GM12878 (cell line): ENCODE data around the gene MAPKAPK2. TPM values are rescaled to one million over a fixed set of nuclear protein-coding genes. Genes with fewer than 3 reads are reported as not detected.

ENCODE experiments used
- ATAC-seq: fragments of 200-7000 bp; cut with Tn5 transposase; 3 replicates; pipeline ENCODE4 v1.9.1; 2020; ENCODE audit warnings: mild to moderate bottlenecking, moderate library complexity
- BruUV-seq: library from RNA; stranded (reverse); fragments of 400-500 nt; replicated peaks from 2 replicates; lab custom pipeline; 2021; lab: Mats Ljungman, UMichigan
- CTCF ChIA-PET: fragments of 300-600 bp; sonication (Branson Sonifier 250); formaldehyde crosslinking; extraction: SDS; loops from one replicate; lab custom pipeline; 2021; ENCODE audit warnings: inconsistent platforms; lab: Yijun Ruan, JAX
- POLR2A ChIA-PET: fragments of 350-600 bp; formaldehyde crosslinking; extraction: SDS; loops from one replicate; lab custom pipeline; 2021; ENCODE audit warnings: inconsistent platforms; lab: Charles Lee
- RAD21 ChIA-PET: fragments of 300-600 bp; sonication (Branson Sonifier 250); formaldehyde crosslinking; loops from one replicate; lab custom pipeline; 2023; ENCODE audit warnings: antibody characterized with exemption; ENCODE audit not compliant: unreplicated experiment; lab: Charles Lee
- SMC1A ChIA-PET: fragments of 300-600 bp; sonication (Branson Sonifier 250); formaldehyde crosslinking; loops from one replicate; lab custom pipeline; 2023; ENCODE audit not compliant: unreplicated experiment, uncharacterized antibody; lab: Charles Lee
- DNase-seq: peaks from one replicate; pipeline ENCODE4 v3.0.0-alpha.2; 2011; ENCODE audit warnings: low read depth, low spot score
- FAIRE-seq: peaks from 3 replicates; lab custom pipeline; 2011; peaks lifted over from hg19 to GRCh38; lab: Jason Lieb, UNC
- H2AFZ ChIP-seq: 2 replicates; pipeline ENCODE4 v1.6.0; 2011; ENCODE audit warnings: low read depth, low read length, control low read depth; ENCODE audit not compliant: control insufficient read depth
- H3K27ac ChIP-seq: 2 replicates; pipeline ENCODE4 v1.5.1; 2011; ENCODE audit warnings: control low read depth; ENCODE audit not compliant: control insufficient read depth, insufficient read depth
- H3K27me3 ChIP-seq, 2 experiments: replicated peaks in 1 of 2; 2 replicates each; pipeline versions ENCODE4 v1.6.0 to v1.6.1; 2011; ENCODE audit warnings: low read length in 1 of 2; ENCODE audit not compliant: control insufficient read depth in 2 of 2, insufficient read depth in 2 of 2
- H3K36me3 ChIP-seq, 2 experiments: 2 replicates each; pipeline ENCODE4 v1.5.1; 2011; ENCODE audit warnings: low read length in 1 of 2; ENCODE audit not compliant: control insufficient read depth in 2 of 2, insufficient read depth in 2 of 2
- H3K4me1 ChIP-seq: 2 replicates; pipeline ENCODE4 v1.6.1; 2011; ENCODE audit warnings: mild to moderate bottlenecking, low read length, moderate library complexity, mixed read lengths; ENCODE audit not compliant: control insufficient read depth, insufficient read depth
- H3K4me2 ChIP-seq: 2 replicates; pipeline ENCODE4 v1.6.0; 2011; ENCODE audit warnings: control low read depth; ENCODE audit not compliant: control insufficient read depth, insufficient read depth
- H3K4me3 ChIP-seq: fragments of 200-600 bp; sonication (generic); 2 replicates; pipeline ENCODE4 v1.5.1; 2016
- H3K79me2 ChIP-seq: 2 replicates; pipeline ENCODE4 v1.6.0; 2011; ENCODE audit warnings: low read length; ENCODE audit not compliant: control insufficient read depth, insufficient read depth
- H3K9ac ChIP-seq: 2 replicates; pipeline ENCODE4 v1.8.0; 2011; ENCODE audit warnings: low read length, control low read depth, mixed read lengths; ENCODE audit not compliant: control insufficient read depth, insufficient read depth
- H3K9me3 ChIP-seq: replicated peaks from 3 replicates; pipeline ENCODE4 v1.5.1; 2011; ENCODE audit warnings: mild to moderate bottlenecking, low read length; ENCODE audit not compliant: control insufficient read depth, insufficient read depth
- H4K20me1 ChIP-seq: 2 replicates; pipeline ENCODE4 v1.6.0; 2011; ENCODE audit not compliant: control insufficient read depth, insufficient read depth
- ATF7 ChIP-seq: fragments of 450-650 bp; IDR thresholded peaks from 2 replicates; pipeline ENCODE4 v1.6.1; 2016; ENCODE audit warnings: low read depth, mild to moderate bottlenecking
- CEBPB ChIP-seq, 2 experiments: fragments of 150-350 bp in 1 of 2; IDR thresholded peaks; 2 replicates each; pipeline ENCODE4 v1.6.1; 2012 to 2014; ENCODE audit warnings: low read depth in 2 of 2, low read length in 2 of 2, borderline replicate concordance in 1 of 2, inconsistent platforms in 1 of 2
- KLF5 ChIP-seq: fragments of 450-650 bp; IDR thresholded peaks from 2 replicates; pipeline ENCODE4 v1.6.1; 2014; ENCODE audit warnings: mild to moderate bottlenecking; ENCODE audit not compliant: partially characterized antibody
- SP1 ChIP-seq: IDR thresholded peaks from one replicate; pipeline ENCODE4 v1.6.1; 2011; ENCODE audit warnings: low read depth, low read length
- SUZ12 ChIP-seq: fragments of 200-600 bp; sonication (generic); IDR thresholded peaks from one replicate; pipeline ENCODE4 v1.6.1; 2018; ENCODE audit warnings: antibody characterized with exemption, mild to moderate bottlenecking; ENCODE audit not compliant: unreplicated experiment
- ZNF622 ChIP-seq: fragments of 450-650 bp; IDR thresholded peaks from 2 replicates; pipeline ENCODE4 v1.6.1; 2017; ENCODE audit warnings: mild to moderate bottlenecking, inconsistent platforms
- WGBS: methylation state at CpG from one replicate; pipeline ENCODE4 v1.1.6; 2016; ENCODE audit warnings: low lambda C conversion rate; ENCODE audit not compliant: insufficient replicate concordance, insufficient coverage; ENCODE audit errors: missing lambda C conversion rate; 5-methylcytosine and 5-hydroxymethylcytosine counted together
- in situ Hi-C: fragments of 300-500 bp; cut with MboI; formaldehyde crosslinking; loops from 9 replicates; pipeline ENCODE4 v1.14.3; 2018; ENCODE audit warnings: mixed read lengths
- intact Hi-C: fragments of 100-400 bp; cut with micrococcal nuclease; formaldehyde crosslinking; loops from one replicate; pipeline ENCODE4 v1.14.2; 2022; ENCODE audit not compliant: unreplicated experiment
- polyA plus RNA-seq, 11 experiments: library from polyadenylated mRNA; depleted of rRNA in 4 of 11; unstranded in 6 of 11; stranded (reverse) in 5 of 11; fragments of >200 nt; fragmentation: Nextera tagmentation in 4 of 11; fragmentation: Illumina TruSeq in 1 of 11; extraction: Ambion mirVana in 4 of 11; extraction: Trizol in 1 of 11; gene quantifications; 1 replicate in 1 of 11; 2 replicates in 10 of 11; pipeline versions ENCODE4 v1.2.1 to v1.2.3, GENCODE V29; 2011 to 2016; ENCODE audit warnings: inconsistent platforms in 2 of 11, missing spikeins in 2 of 11, low read depth in 1 of 11
- total RNA-seq, 4 experiments: library from RNA; depleted of rRNA in 3 of 4; stranded (reverse); fragments of >200 nt in 3 of 4; fragmentation: Illumina TruSeq in 1 of 4; extraction: Trizol in 1 of 4; gene quantifications; 2 replicates each; pipeline versions ENCODE4 v1.2.1 to v1.2.3, GENCODE V29; 2013 to 2021
- TF ChIP-seq, protein P1 (sequence below): IDR thresholded peaks from 2 replicates; pipeline ENCODE4 v1.6.1; 2012; ENCODE audit warnings: low read length, inconsistent platforms
- TF ChIP-seq, protein P2 (sequence below): fragments of 450-650 bp; IDR thresholded peaks from 2 replicates; pipeline ENCODE4 v1.6.1; 2016; ENCODE audit warnings: mild to moderate bottlenecking, moderate library complexity, borderline replicate concordance
- TF ChIP-seq, protein P3 (sequence below): fragments of 450-650 bp; formaldehyde crosslinking; IDR thresholded peaks from 2 replicates; pipeline ENCODE4 v1.5.0; 2022; ENCODE audit warnings: mild to moderate bottlenecking, missing genetic modification characterization
- TF ChIP-seq, protein P4 (sequence below): fragments of 450-650 bp; IDR thresholded peaks from 2 replicates; pipeline ENCODE4 v1.6.1; 2017; ENCODE audit warnings: mild to moderate bottlenecking, low read depth, inconsistent platforms; ENCODE audit not compliant: poor library complexity, severe bottlenecking

Gene MAPKAPK2
- total and polyA plus RNA-seq, 10 of the 15 experiments (the other 5 are each of a cell fraction or from before 2014, with no cell fraction given), result 0.72 to 92.2 (median 49.3) TPM

DNA sequence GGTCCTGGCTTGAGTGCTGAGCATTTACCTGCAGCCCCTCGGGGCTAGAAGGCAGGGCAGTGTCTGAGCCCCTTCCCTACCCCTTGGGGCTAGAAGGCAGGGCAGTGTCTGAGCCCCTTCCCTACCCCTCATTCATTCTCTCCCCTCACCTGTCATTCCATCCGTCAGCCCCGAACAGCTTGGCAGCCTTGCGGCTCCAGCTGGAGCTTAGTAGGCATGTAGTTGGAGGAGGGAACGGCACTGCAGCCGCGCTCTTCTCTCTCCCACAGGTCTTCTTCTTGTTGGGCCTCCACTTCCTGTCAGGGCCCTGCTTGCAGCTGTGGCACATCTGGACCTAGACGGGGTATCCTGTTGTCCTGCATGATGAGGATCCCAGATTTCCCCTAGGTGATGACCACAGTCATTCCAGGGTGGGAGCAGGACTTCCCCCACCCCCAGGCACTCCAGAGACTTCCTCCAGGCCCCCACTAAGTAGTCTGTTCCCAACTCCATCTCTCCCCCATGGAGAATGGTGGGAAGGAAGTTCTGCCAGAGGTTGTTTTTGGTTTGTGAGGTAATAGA lies 22.2 kb downstream of the MAPKAPK2 start:
- Histone ChIP-seq H4K20me1 (peaks cover 40% of the 10 kb centered on the region), H3K4me2 (peak overlapping the region; percentile 30; the same call in 1 of the 2 replicates), H3K27me3 (no peaks in the 10 kb centered on the region), H2AFZ (no peak overlapping the region), H3K9me3 (no peaks in the 10 kb centered on the region), H3K27ac (no peak overlapping the region), H3K36me3 (peaks cover 0 to 7% of the 10 kb centered on the region in 2 experiments; a peak in 2 of 4 replicates), H3K4me1 (peaks cover 60% of the 10 kb centered on the region), H3K4me3 (no peak overlapping the region), H3K9ac (no peak overlapping the region), H3K79me2 (peaks cover 78% of the 10 kb centered on the region)
- in situ Hi-C loops (no loop called here), intact Hi-C loops (no loop called here)
- ChIA-PET CTCF (interaction anchor here (0.7 to 6.0 kb wide), 11 partner anchors 8 to 102 kb away, joined by 3 to 41 read pairs (median 5); no protein-coding TSS in a partner anchor), RAD21 (interaction anchor here (0.7 to 2.5 kb wide), 3 partner anchors 8 to 43 kb away, joined by 3 to 7 read pairs (median 4); no protein-coding TSS in a partner anchor), POLR2A (interaction anchor here (5.0 to 21.4 kb wide), 2 partner anchors 10 to 22 kb away, joined by 54 to 334 read pairs; partner anchors contain the start of gene MAPKAPK2), SMC1A (interaction anchor here (0.6 to 17.9 kb wide), 8 partner anchors 9 to 93 kb away, joined by 3 to 222 read pairs (median 4); no protein-coding TSS in a partner anchor)
- FAIRE-seq (no peak), ATAC-seq (no peak), DNase-seq (no peak)
- 60% methylated on average over 8 of the region's 8 CpGs for WGBS
- no TSS peak for BruUV-seq
- TF ChIP-seq, protein P1, sequence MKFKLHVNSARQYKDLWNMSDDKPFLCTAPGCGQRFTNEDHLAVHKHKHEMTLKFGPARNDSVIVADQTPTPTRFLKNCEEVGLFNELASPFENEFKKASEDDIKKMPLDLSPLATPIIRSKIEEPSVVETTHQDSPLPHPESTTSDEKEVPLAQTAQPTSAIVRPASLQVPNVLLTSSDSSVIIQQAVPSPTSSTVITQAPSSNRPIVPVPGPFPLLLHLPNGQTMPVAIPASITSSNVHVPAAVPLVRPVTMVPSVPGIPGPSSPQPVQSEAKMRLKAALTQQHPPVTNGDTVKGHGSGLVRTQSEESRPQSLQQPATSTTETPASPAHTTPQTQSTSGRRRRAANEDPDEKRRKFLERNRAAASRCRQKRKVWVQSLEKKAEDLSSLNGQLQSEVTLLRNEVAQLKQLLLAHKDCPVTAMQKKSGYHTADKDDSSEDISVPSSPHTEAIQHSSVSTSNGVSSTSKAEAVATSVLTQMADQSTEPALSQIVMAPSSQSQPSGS, result no peak
- TF ChIP-seq ATF7, result no peak
- TF ChIP-seq, protein P2, sequence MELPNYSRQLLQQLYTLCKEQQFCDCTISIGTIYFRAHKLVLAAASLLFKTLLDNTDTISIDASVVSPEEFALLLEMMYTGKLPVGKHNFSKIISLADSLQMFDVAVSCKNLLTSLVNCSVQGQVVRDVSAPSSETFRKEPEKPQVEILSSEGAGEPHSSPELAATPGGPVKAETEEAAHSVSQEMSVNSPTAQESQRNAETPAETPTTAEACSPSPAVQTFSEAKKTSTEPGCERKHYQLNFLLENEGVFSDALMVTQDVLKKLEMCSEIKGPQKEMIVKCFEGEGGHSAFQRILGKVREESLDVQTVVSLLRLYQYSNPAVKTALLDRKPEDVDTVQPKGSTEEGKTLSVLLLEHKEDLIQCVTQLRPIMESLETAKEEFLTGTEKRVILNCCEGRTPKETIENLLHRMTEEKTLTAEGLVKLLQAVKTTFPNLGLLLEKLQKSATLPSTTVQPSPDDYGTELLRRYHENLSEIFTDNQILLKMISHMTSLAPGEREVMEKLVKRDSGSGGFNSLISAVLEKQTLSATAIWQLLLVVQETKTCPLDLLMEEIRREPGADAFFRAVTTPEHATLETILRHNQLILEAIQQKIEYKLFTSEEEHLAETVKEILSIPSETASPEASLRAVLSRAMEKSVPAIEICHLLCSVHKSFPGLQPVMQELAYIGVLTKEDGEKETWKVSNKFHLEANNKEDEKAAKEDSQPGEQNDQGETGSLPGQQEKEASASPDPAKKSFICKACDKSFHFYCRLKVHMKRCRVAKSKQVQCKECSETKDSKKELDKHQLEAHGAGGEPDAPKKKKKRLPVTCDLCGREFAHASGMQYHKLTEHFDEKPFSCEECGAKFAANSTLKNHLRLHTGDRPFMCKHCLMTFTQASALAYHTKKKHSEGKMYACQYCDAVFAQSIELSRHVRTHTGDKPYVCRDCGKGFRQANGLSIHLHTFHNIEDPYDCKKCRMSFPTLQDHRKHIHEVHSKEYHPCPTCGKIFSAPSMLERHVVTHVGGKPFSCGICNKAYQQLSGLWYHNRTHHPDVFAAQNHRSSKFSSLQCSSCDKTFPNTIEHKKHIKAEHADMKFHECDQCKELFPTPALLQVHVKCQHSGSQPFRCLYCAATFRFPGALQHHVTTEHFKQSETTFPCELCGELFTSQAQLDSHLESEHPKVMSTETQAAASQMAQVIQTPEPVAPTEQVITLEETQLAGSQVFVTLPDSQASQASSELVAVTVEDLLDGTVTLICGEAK, result no peak
- no peak for TF ChIP-seq ZNF622
- TF ChIP-seq SUZ12, result no peak
- TF ChIP-seq, protein P3, sequence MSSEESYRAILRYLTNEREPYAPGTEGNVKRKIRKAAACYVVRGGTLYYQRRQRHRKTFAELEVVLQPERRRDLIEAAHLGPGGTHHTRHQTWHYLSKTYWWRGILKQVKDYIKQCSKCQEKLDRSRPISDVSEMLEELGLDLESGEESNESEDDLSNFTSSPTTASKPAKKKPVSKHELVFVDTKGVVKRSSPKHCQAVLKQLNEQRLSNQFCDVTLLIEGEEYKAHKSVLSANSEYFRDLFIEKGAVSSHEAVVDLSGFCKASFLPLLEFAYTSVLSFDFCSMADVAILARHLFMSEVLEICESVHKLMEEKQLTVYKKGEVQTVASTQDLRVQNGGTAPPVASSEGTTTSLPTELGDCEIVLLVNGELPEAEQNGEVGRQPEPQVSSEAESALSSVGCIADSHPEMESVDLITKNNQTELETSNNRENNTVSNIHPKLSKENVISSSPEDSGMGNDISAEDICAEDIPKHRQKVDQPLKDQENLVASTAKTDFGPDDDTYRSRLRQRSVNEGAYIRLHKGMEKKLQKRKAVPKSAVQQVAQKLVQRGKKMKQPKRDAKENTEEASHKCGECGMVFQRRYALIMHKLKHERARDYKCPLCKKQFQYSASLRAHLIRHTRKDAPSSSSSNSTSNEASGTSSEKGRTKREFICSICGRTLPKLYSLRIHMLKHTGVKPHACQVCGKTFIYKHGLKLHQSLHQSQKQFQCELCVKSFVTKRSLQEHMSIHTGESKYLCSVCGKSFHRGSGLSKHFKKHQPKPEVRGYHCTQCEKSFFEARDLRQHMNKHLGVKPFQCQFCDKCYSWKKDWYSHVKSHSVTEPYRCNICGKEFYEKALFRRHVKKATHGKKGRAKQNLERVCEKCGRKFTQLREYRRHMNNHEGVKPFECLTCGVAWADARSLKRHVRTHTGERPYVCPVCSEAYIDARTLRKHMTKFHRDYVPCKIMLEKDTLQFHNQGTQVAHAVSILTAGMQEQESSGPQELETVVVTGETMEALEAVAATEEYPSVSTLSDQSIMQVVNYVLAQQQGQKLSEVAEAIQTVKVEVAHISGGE, result no peak
- no peak for TF ChIP-seq SP1
- TF ChIP-seq, protein P4, sequence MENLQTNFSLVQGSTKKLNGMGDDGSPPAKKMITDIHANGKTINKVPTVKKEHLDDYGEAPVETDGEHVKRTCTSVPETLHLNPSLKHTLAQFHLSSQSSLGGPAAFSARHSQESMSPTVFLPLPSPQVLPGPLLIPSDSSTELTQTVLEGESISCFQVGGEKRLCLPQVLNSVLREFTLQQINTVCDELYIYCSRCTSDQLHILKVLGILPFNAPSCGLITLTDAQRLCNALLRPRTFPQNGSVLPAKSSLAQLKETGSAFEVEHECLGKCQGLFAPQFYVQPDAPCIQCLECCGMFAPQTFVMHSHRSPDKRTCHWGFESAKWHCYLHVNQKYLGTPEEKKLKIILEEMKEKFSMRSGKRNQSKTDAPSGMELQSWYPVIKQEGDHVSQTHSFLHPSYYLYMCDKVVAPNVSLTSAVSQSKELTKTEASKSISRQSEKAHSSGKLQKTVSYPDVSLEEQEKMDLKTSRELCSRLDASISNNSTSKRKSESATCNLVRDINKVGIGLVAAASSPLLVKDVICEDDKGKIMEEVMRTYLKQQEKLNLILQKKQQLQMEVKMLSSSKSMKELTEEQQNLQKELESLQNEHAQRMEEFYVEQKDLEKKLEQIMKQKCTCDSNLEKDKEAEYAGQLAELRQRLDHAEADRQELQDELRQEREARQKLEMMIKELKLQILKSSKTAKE, result no peak
- no peak for TF ChIP-seq KLF5
- TF ChIP-seq CEBPB (IDR thresholded peaks at IDR 0.05; ENCODE audit: borderline replicate concordance in 1 of 2, low read depth in 2 of 2, low read length in 2 of 2), result no peak
